Measurements from ENCODE around the gene POP4. TPM values are rescaled to one million over a fixed set of nuclear protein-coding genes. Genes with fewer than 3 reads are reported as not detected.
"Not testable (repeated sequence)": the region's sequence is repeated elsewhere in the genome, so short reads cannot be mapped to it uniquely, and the experiment has no call there.

POP4 gene, protein sequence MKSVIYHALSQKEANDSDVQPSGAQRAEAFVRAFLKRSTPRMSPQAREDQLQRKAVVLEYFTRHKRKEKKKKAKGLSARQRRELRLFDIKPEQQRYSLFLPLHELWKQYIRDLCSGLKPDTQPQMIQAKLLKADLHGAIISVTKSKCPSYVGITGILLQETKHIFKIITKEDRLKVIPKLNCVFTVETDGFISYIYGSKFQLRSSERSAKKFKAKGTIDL
- 37.9 TPM for total RNA-seq (ENCODE audit: unreplicated experiment)
- long read RNA-seq, transcript POP4-202 (7 exons, 3,385 nt): major isoform, 20 of 26 reads
- long read RNA-seq, partial matches to known transcripts: 5 of 26 reads
- long read RNA-seq, other reads (novel, unspliced or antisense): 0 of 26 reads

GRCh38 chr19:29605653-29606419, at the start of gene POP4:
Gene POP4, plus strand, starts transcription at chr19:29606283. Its CDS starts 36 bp downstream, at chr19:29606319.
- Mint-ChIP-seq H3K27ac (ENCODE audit: unreplicated experiment) (peak within 1 kb of the TSS; percentile 100), H3K4me1 (ENCODE audit: low read depth, unreplicated experiment) (peaks cover 3% of the 10 kb centered on the region), H3K27me3 (ENCODE audit: unreplicated experiment) (peaks cover 5% of the 10 kb centered on the region), H3K4me3 (ENCODE audit: unreplicated experiment) (peak within 1 kb of the TSS; percentile 100), H3K9me3 (ENCODE audit: unreplicated experiment) (peaks cover 8% of the 10 kb centered on the region), H3K36me3 (ENCODE audit: unreplicated experiment) (no peaks in the 10 kb centered on the region)
- TF ChIP-seq, protein P1, sequence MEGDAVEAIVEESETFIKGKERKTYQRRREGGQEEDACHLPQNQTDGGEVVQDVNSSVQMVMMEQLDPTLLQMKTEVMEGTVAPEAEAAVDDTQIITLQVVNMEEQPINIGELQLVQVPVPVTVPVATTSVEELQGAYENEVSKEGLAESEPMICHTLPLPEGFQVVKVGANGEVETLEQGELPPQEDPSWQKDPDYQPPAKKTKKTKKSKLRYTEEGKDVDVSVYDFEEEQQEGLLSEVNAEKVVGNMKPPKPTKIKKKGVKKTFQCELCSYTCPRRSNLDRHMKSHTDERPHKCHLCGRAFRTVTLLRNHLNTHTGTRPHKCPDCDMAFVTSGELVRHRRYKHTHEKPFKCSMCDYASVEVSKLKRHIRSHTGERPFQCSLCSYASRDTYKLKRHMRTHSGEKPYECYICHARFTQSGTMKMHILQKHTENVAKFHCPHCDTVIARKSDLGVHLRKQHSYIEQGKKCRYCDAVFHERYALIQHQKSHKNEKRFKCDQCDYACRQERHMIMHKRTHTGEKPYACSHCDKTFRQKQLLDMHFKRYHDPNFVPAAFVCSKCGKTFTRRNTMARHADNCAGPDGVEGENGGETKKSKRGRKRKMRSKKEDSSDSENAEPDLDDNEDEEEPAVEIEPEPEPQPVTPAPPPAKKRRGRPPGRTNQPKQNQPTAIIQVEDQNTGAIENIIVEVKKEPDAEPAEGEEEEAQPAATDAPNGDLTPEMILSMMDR (IDR thresholded peaks at IDR 0.05; ENCODE audit: partially characterized antibody, unreplicated experiment): no peak
- DNase-seq: peak; percentile 99

DNA sequence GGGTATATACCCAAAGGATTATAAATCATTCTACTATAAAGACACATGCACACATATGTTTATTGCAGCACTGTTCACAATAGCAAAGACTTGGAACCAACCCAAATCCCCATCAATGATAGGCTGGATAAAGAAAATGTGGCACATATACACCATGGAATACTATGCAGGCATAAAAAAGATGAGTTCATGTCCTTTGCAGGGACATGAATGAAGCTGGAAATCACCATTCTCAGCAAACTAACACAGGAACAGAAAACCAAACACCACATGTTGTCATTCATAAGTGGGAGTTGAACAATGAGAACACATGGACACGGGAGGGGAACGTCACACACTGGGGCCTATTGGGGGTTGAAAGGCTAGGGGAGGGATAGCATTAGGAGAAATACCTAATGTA, 47.0 kb upstream of the POP4 start:
- H3K4me3 Mint-ChIP-seq (ENCODE audit: unreplicated experiment); H3K9me3 Mint-ChIP-seq (ENCODE audit: unreplicated experiment); H3K4me1 Mint-ChIP-seq (ENCODE audit: low read depth, unreplicated experiment); H3K27me3 Mint-ChIP-seq (ENCODE audit: unreplicated experiment); DNase-seq; H3K27ac Mint-ChIP-seq (ENCODE audit: unreplicated experiment): not testable (repeated sequence)
- H3K36me3 Mint-ChIP-seq (ENCODE audit: unreplicated experiment): peaks cover 21% of the 10 kb centered on the region

GRCh38 chr19:29559743-29560142, 46.3 kb upstream of the POP4 start:
- H3K4me3 Mint-ChIP-seq (ENCODE audit: unreplicated experiment): no peak overlapping the region

DNA sequence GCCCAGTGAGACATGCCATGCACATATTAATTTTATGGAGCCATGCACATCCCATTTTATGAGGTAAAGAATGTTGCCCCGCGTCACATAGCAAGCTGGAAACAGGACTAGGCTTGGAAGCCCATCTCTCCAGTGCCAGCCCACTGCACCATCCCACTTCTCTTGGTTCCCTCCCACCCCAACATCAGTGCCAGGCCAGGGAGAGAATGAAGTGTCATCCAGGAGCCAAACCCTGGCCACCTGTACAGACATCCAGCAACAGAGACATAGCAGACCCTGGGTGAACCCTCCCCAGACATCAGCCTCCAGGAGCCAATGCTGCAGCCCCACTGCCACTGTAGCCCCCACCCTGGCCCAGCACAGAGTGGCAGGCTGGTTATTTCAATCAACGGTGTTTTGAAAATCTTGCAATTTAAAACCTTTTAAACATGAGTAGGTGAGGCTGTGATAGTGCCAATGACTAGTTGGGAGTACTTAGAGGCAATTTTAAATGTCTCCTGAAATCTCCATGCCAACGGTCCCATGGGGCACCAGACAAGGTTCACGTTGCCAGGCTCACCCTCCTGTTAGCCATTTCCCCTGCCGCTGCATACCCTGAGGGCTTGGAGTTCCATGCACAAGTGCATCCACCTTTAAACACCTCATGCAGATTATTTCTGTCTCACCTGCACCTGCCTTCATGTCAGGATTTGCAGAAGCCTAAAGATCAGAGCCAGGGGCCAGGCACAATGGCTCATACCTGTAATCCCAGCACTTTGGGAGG, 45.6 kb upstream of the POP4 start:
- H3K36me3 Mint-ChIP-seq (ENCODE audit: unreplicated experiment): peaks cover 8% of the 10 kb centered on the region
- H3K9me3 Mint-ChIP-seq (ENCODE audit: unreplicated experiment): peaks cover 13% of the 10 kb centered on the region
- peaks cover 4% of the 10 kb centered on the region for H3K27me3 Mint-ChIP-seq (ENCODE audit: unreplicated experiment)
- TF ChIP-seq, protein P1 (IDR thresholded peaks at IDR 0.05; ENCODE audit: partially characterized antibody, unreplicated experiment): no peak
- peaks cover 12% of the 10 kb centered on the region for H3K4me1 Mint-ChIP-seq (ENCODE audit: low read depth, unreplicated experiment)
- H3K27ac Mint-ChIP-seq (ENCODE audit: unreplicated experiment): no peak overlapping the region
- H3K4me3 Mint-ChIP-seq (ENCODE audit: unreplicated experiment): no peak overlapping the region
- no peak for DNase-seq

More at GRCh38 chr19:29559743-29560142, 46.3 kb upstream of the POP4 start:
- Mint-ChIP-seq H3K27ac (ENCODE audit: unreplicated experiment) (no peak overlapping the region), H3K9me3 (ENCODE audit: unreplicated experiment) (peaks cover 10% of the 10 kb centered on the region), H3K4me1 (ENCODE audit: low read depth, unreplicated experiment) (peaks cover 9% of the 10 kb centered on the region), H3K36me3 (ENCODE audit: unreplicated experiment) (peaks cover 15% of the 10 kb centered on the region), H3K27me3 (ENCODE audit: unreplicated experiment) (peaks cover 4% of the 10 kb centered on the region)
- TF ChIP-seq, protein P1 (IDR thresholded peaks at IDR 0.05; ENCODE audit: partially characterized antibody, unreplicated experiment): no peak
- DNase-seq: no peak

DNA sequence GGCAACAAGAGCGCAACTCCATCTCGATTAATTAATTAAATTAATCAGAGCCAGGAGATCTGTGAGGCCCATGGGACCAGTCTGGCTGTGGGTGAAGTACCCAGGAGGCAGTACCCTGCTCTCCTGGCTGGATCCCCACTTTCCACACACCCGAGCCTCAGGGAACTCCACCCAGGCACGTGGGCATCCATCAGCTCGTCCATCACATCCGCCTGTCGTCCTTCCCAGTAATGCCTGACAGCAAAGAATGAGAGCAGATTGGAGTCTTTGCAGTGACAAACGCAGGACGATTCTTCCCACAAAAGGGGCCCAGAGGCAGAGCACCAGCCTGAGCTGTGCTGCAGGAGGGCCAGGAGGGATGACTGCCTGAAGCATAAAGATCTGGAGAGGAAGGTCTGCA, 44.5 kb upstream of the POP4 start:
- no peak for DNase-seq
- H3K9me3 Mint-ChIP-seq (ENCODE audit: unreplicated experiment): peaks cover 15% of the 10 kb centered on the region
- no peak overlapping the region for H3K4me3 Mint-ChIP-seq (ENCODE audit: unreplicated experiment)
- H3K27ac Mint-ChIP-seq (ENCODE audit: unreplicated experiment): no peak overlapping the region
- TF ChIP-seq, protein P1 (IDR thresholded peaks at IDR 0.05; ENCODE audit: partially characterized antibody, unreplicated experiment): no peak
- H3K4me1 Mint-ChIP-seq (ENCODE audit: low read depth, unreplicated experiment): peaks cover 12% of the 10 kb centered on the region
- peaks cover 4% of the 10 kb centered on the region for H3K27me3 Mint-ChIP-seq (ENCODE audit: unreplicated experiment)
- H3K36me3 Mint-ChIP-seq (ENCODE audit: unreplicated experiment): peaks cover 8% of the 10 kb centered on the region
